Gastrocnemius medialis (tissue), 4 donors: Measurements from ENCODE around the gene HRC. TPM values are rescaled to one million over a fixed set of nuclear protein-coding genes. Genes with fewer than 3 reads are reported as not detected.

Experiments used
- ATAC-seq, 2 donors: fragments of 150-250 bp; one replicate each; pipeline ENCODE4 v1.9.1; 2016
- DNase-seq, 2 donors: peaks; one replicate each; pipeline ENCODE4 v3.0.0-alpha.2; 2019
- H3K27ac ChIP-seq, 4 donors: fragments of 200-600 bp; sonication (generic); 1 replicate in 1 of 4; 2 replicates in 3 of 4; pipeline ENCODE4 v1.5.1; 2016 to 2018; ENCODE audit warnings: mild to moderate bottlenecking in 2 of 4, moderate library complexity in 1 of 4
- H3K27me3 ChIP-seq, 3 donors: fragments of 200-600 bp; sonication (generic) in 2 of 3; 1 replicate in 1 of 3; 2 replicates in 2 of 3; pipeline versions ENCODE4 v1.5.1 to v1.6.0; 2016 to 2019; ENCODE audit warnings: mild to moderate bottlenecking in 1 of 3, moderate library complexity in 1 of 3
- H3K36me3 ChIP-seq, 2 donors: fragments of 200-600 bp; sonication (generic) in 1 of 2; one replicate each; pipeline ENCODE4 v1.5.1; 2017 to 2018
- H3K4me1 ChIP-seq, 2 donors: fragments of 200-600 bp; sonication (generic) in 1 of 2; one replicate each; pipeline ENCODE4 v1.5.1; 2016 to 2017; ENCODE audit warnings: mild to moderate bottlenecking in 2 of 2
- H3K4me3 ChIP-seq, 4 donors: fragments of 200-600 bp; sonication (generic) in 3 of 4; 1 replicate in 1 of 4; 2 replicates in 3 of 4; pipeline ENCODE4 v1.5.1; 2016 to 2019; ENCODE audit warnings: mild to moderate bottlenecking in 2 of 4
- H3K9me3 ChIP-seq, 3 donors: fragments of 200-600 bp; sonication (generic) in 2 of 3; 1 replicate in 1 of 3; 2 replicates in 2 of 3; pipeline ENCODE4 v1.5.1; 2016 to 2019
- POLR2A ChIP-seq, 2 donors: fragments of 450-650 bp; IDR thresholded peaks; one replicate each; pipeline ENCODE4 v1.6.1; 2017; ENCODE audit warnings: antibody characterized with exemption in 2 of 2, mild to moderate bottlenecking in 2 of 2, moderate library complexity in 2 of 2
- in situ Hi-C, 4 donors: fragments of 200-750 bp; cut with MboI; loops; one replicate each; pipeline versions ENCODE4 v1.15.0 to v1.8.0; 2017; ENCODE audit warnings: low sequenced_read_pairs in 4 of 4
- intact Hi-C: fragments of 100-400 bp; cut with DNase I; formaldehyde crosslinking; loops from one replicate; pipeline ENCODE4 v1.15.1; 2023; ENCODE audit warnings: low total_unique reads
- total RNA-seq, 4 donors: library from RNA; depleted of rRNA; stranded (reverse); fragments of >200 nt; gene quantifications; one replicate each; pipeline versions ENCODE4 v1.1.0 to v1.2.3, GENCODE V29; 2016
- TF ChIP-seq, protein P1 (sequence below), 5 experiments: fragments of 450-650 bp in 3 of 5; fragments of 200-600 bp in 2 of 5; sonication (generic) in 2 of 5; IDR thresholded peaks in 4 of 5; conservative IDR thresholded peaks in 1 of 5; 1 replicate in 4 of 5; 2 replicates in 1 of 5; pipeline ENCODE4 v1.5.1; 2016 to 2019; ENCODE audit warnings: antibody characterized with exemption in 5 of 5, mild to moderate bottlenecking in 3 of 5, moderate library complexity in 3 of 5

Gene HRC
- total RNA-seq, 4 donors from 2014 or later, result 190 to 537 (median 300) TPM

DNA sequence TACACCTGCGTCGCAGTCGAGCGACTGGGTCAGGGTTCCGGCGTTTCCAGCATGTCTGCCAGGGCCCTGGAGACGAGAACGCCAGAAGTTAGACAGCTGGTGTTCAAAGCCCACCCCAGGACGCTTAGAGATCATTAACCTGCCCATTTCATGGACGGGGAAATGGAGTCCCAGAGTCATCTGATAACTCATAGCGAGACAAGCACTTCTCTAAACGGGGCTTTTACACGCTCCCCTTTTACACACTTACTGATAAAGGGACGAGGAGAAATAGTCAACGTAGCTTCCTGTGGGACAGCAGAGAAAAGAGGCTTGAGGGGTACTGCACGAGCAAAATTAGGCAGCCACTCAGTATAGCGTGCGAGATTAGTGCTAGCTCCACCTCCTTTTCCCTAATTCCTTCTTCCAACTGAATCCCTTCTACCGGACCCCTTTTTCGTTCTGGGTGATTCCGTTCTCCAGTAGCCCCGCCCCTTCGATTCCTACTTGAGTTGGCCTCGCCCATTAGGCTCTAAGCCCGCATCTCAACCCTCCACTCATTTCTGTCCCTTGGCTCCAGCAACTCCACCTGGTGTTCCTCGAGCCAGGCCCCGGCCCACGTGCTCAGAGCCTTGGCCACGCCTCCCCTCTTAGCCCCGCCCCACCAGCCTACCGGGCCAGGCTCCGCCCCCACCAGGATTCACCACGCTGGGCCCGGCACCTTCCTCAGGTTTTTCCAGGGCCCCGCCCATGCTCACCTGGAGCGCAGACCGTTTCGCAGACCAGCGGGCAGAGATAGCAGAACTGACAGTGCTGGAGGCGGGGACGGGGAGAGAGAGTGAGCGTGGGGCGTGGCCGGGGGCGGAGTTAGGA, 3.7 kb downstream of the HRC start:
- Histone ChIP-seq H3K27ac (peak overlapping the region; percentile 99 to 100 (median 99)), H3K36me3 (no peaks in the 10 kb centered on the region), H3K4me3 (peak overlapping the region; percentile 64 to 87 (median 83)), H3K4me1 (peaks cover 18 to 54% of the 10 kb centered on the region in 2 donors), H3K9me3 (no peaks in the 10 kb centered on the region), H3K27me3 (no peaks in the 10 kb centered on the region)
- peak; percentile 41 to 43 for ATAC-seq
- in situ Hi-C loops (no loop called here), intact Hi-C loops (loop anchor here (2.0 to 5.0 kb wide), 3 partner anchors 33 to 514 kb away; partner anchors contain the start of genes C19orf73, DBP, GYS1 and PPFIA3)
- peak; percentile 80 to 94 for DNase-seq
- TF ChIP-seq POLR2A (IDR thresholded peaks at IDR 0.05), result no peak
- TF ChIP-seq, protein P1, sequence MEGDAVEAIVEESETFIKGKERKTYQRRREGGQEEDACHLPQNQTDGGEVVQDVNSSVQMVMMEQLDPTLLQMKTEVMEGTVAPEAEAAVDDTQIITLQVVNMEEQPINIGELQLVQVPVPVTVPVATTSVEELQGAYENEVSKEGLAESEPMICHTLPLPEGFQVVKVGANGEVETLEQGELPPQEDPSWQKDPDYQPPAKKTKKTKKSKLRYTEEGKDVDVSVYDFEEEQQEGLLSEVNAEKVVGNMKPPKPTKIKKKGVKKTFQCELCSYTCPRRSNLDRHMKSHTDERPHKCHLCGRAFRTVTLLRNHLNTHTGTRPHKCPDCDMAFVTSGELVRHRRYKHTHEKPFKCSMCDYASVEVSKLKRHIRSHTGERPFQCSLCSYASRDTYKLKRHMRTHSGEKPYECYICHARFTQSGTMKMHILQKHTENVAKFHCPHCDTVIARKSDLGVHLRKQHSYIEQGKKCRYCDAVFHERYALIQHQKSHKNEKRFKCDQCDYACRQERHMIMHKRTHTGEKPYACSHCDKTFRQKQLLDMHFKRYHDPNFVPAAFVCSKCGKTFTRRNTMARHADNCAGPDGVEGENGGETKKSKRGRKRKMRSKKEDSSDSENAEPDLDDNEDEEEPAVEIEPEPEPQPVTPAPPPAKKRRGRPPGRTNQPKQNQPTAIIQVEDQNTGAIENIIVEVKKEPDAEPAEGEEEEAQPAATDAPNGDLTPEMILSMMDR (IDR thresholded peaks at IDR 0.05 in 4 of 5, conservative IDR thresholded peaks at IDR 0.05 in 1 of 5), result no peak

DNA sequence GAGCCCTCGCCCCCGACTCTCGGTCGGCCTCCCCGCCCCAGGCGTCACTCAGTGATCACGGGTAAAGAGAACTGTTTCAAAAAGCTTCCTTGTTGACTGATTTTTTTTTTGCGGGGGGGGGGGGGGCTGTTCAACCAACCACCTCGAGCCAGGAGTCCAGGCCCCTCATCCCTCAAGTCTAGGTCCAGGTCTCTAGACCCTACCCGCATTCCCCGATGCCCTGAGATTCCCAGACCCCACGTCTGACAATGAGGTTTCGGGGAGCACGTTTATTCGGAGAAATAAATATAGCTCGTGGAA, 4.3 kb downstream of the HRC start:
- Histone ChIP-seq H3K27ac (peak overlapping the region; percentile 99 to 100 (median 99)), H3K4me3 (peak overlapping the region; percentile 64 to 87 (median 83)), H3K27me3 (no peaks in the 10 kb centered on the region), H3K36me3 (no peaks in the 10 kb centered on the region), H3K9me3 (no peaks in the 10 kb centered on the region), H3K4me1 (peaks cover 22 to 58% of the 10 kb centered on the region in 2 donors)
- in situ Hi-C loops (no loop called here), intact Hi-C loops (loop anchor here (2.0 to 5.0 kb wide), 3 partner anchors 32 to 514 kb away; partner anchors contain the start of genes C19orf73, DBP, GYS1 and PPFIA3)
- no peak for DNase-seq
- ATAC-seq, result no peak
- TF ChIP-seq POLR2A (IDR thresholded peaks at IDR 0.05), result no peak
- TF ChIP-seq, protein P1 (IDR thresholded peaks at IDR 0.05 in 4 of 5, conservative IDR thresholded peaks at IDR 0.05 in 1 of 5), result no peak

DNA sequence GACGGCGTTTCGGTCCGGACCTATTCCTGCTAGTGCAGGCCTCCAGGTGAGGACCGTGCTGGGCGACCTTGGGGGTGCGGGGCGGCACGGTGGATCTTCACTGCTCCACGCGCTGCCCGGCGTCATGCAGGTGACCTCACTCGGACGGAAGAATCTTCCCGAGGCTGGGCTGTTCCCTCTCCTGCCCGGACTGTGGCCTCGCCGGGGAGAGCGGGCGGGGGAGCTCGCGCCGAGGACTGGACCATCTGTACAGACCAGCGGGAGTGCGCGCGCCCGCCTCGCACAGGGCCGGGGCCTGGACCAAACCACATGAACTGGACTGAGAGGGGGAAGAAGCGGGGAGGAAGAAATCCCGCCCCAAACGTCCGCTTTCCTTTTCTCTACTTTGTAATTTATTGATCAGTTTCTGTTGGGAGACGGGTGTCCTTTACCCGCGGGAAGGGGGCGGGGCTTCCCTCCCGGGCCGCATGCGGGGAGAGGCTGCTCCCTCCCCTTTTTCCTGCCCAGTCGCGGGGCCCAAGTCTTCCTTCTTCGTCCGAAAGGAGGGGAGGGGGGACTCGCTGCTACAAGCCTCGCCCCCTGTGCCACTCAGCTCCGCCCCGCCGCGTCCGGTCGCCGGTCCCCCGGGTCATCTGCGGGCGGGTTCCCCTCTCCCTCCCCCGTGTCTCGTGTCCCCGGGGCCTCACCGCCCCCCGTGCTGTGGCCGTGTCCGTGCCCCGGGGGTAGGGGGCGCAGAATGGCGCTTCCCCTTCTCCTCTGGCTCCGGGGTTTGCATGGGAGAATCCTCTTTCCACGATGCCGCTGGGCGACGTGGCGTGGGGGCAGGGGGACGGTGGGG, 4.9 kb downstream of the HRC start:
- H3K36me3 ChIP-seq, result no peaks in the 10 kb centered on the region
- peak; percentile 68 to 80 for DNase-seq
- H3K4me3 ChIP-seq, result peak overlapping the region; percentile 64 to 87 (median 83)
- intact Hi-C loops (loop anchor here (2.0 to 5.0 kb wide), 3 partner anchors 32 to 513 kb away; partner anchors contain the start of genes C19orf73, DBP, GYS1 and PPFIA3), in situ Hi-C loops (no loop called here)
- ATAC-seq, result peak; percentile 34 to 43
- peak in 1 of 2 donors; percentile 48 for TF ChIP-seq POLR2A (IDR thresholded peaks at IDR 0.05)
- TF ChIP-seq, protein P1 (IDR thresholded peaks at IDR 0.05 in 4 of 5, conservative IDR thresholded peaks at IDR 0.05 in 1 of 5), result no peak
- no peaks in the 10 kb centered on the region for H3K27me3 ChIP-seq
- H3K27ac ChIP-seq, result peak overlapping the region; percentile 99 to 100 (median 99)
- peaks cover 27 to 62% of the 10 kb centered on the region in 2 donors for H3K4me1 ChIP-seq
- H3K9me3 ChIP-seq, result no peaks in the 10 kb centered on the region

DNA sequence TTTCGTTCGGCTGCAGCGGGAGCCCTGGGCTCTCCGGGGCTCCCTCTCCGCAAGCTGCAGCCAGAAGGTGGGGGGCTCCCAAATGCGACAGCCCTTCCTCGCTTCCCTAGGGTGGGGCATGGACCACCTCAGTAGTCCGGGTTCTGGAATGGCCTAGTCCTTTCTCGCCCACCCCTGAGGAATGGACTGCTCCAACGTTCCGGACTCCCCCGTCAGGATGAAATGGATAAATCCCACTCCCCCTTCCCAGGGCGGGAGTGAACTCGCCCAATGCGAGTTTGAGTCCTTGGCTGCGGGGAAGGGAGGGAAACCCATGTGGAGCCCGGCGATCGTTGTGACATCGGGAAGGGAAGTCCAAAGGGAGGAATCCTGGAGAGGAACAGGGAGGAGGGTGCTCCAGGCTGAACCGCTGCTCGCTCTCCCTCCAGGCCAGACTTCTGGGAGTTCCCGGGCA, 5.5 kb downstream of the HRC start:
- peak in 1 of 2 donors; percentile 72 for DNase-seq
- in situ Hi-C loops, result loop anchor here in 2 of 4 donors (5.0 kb wide), 1 partner anchor 52 kb away; no protein-coding TSS in a partner anchor
- H3K4me1 ChIP-seq, result peaks cover 29 to 62% of the 10 kb centered on the region in 2 donors
- peak overlapping the region; percentile 99 to 100 (median 99) for H3K27ac ChIP-seq
- H3K27me3 ChIP-seq, result no peaks in the 10 kb centered on the region
- ATAC-seq, result peak; percentile 33 to 42
- no peaks in the 10 kb centered on the region for H3K9me3 ChIP-seq
- H3K4me3 ChIP-seq, result peak overlapping the region; percentile 64 to 87 (median 83)
- TF ChIP-seq POLR2A (IDR thresholded peaks at IDR 0.05), result no peak
- TF ChIP-seq, protein P1 (IDR thresholded peaks at IDR 0.05 in 4 of 5, conservative IDR thresholded peaks at IDR 0.05 in 1 of 5), result no peak
- intact Hi-C loops, result loop anchor here (2.0 to 5.0 kb wide), 3 partner anchors 31 to 512 kb away; partner anchors contain the start of genes C19orf73, DBP, GYS1 and PPFIA3
- no peaks in the 10 kb centered on the region for H3K36me3 ChIP-seq
